GM12875 (cell line): ENCODE measurements around the gene MIPEP.

Source experiments
- H3K4me3 ChIP-seq: one replicate; pipeline ENCODE4 v1.5.1; 2011; ENCODE audit warnings: low read depth, low read length, control low read depth
- TF ChIP-seq, protein P1 (sequence below): IDR thresholded peaks from 2 replicates; pipeline ENCODE4 v1.5.1; 2011; ENCODE audit warnings: low read depth, mild to moderate bottlenecking, control low read depth, inconsistent platforms, low read length, moderate library complexity, borderline replicate concordance; ENCODE audit not compliant: insufficient read depth

MIPEP gene

GRCh38 chr13:23715092-23715761 lies 174.0 kb downstream of the MIPEP start:
- TF ChIP-seq, protein P1, sequence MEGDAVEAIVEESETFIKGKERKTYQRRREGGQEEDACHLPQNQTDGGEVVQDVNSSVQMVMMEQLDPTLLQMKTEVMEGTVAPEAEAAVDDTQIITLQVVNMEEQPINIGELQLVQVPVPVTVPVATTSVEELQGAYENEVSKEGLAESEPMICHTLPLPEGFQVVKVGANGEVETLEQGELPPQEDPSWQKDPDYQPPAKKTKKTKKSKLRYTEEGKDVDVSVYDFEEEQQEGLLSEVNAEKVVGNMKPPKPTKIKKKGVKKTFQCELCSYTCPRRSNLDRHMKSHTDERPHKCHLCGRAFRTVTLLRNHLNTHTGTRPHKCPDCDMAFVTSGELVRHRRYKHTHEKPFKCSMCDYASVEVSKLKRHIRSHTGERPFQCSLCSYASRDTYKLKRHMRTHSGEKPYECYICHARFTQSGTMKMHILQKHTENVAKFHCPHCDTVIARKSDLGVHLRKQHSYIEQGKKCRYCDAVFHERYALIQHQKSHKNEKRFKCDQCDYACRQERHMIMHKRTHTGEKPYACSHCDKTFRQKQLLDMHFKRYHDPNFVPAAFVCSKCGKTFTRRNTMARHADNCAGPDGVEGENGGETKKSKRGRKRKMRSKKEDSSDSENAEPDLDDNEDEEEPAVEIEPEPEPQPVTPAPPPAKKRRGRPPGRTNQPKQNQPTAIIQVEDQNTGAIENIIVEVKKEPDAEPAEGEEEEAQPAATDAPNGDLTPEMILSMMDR = no peak

GRCh38 chr13:23714672-23715071 lies 174.5 kb downstream of the MIPEP start:
- H3K4me3 ChIP-seq = no peak overlapping the region
- TF ChIP-seq, protein P1 = no peak

More at GRCh38 chr13:23715092-23715761, 174.0 kb downstream of the MIPEP start:
- no peak overlapping the region for H3K4me3 ChIP-seq

DNA sequence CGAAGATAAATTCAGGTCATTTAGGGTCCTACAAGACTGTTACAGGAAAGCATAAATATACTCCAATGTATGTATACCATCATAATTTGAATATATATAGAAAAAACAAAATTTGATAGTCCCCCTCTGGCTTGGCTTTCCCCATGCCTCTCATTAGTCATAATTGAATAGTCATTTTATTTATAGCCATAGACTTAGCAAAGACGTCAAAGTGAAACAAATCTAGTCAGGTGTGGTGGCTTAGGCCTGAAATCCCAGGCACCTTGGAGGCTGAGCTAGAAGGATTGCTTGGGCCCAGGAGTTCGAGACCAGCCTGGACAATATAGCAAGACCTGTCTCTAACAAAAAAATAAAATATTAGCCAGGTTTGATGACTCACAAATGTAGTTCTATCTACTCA lies 177.8 kb downstream of the MIPEP start:
- no peak overlapping the region for H3K4me3 ChIP-seq
- TF ChIP-seq, protein P1 = no peak

DNA sequence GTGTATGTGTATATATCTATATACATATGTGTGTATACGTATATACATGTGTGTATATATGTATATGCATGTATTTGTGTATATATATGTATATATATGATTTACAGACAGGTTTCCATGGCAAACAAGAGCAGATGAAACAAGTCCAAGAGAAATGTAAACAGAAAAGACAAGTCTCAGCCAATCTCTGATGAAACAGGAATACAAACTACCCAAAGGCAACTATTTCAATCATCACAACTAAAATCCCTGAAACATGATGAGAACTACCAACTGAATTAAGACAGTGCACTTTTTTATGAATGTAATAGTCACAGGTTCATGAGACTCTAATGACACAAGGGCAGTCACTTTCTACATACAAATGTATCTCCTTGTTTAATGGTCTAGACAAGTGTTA lies 178.8 kb downstream of the MIPEP start:
- TF ChIP-seq, protein P1 = no peak
- H3K4me3 ChIP-seq = no peak overlapping the region

- no peak overlapping the region for H3K4me3 ChIP-seq
- TF ChIP-seq, protein P1 = peak; percentile 20; the same call in 1 of the 2 replicates
Measured at GRCh38 chr13:23709536-23709935, 179.7 kb downstream of the MIPEP start.

GRCh38 chr13:23707674-23708073 lies 181.5 kb downstream of the MIPEP start:
- TF ChIP-seq, protein P1 = 0 out of 2 replicates have a peak, but pooled peaks have one; percentile 19
- H3K4me3 ChIP-seq = no peak overlapping the region

DNA sequence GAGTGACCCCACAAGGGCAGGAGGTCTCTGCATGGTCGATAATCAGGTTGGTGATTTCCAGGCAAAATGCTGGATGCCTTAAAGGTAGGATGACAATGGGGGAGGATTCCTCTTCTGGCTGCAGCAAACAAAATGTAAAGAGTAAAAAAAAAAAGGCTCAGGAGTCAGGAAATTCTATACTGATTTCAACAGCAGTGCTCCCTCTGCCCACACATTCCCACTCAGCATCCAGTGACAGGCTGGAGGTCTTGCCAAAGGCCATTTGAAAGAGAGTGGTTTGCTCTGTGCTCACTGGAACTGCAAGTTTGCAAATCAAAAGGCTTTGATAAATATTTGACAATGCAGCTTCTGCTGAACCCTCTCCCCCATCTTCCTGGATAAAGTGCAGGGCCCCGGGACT lies 183.6 kb downstream of the MIPEP start:
- no peak overlapping the region for H3K4me3 ChIP-seq
- TF ChIP-seq, protein P1 = no peak
